NCI-H82 treated with DMSO at 0.1 percent for 48 hours (cell line): ENCODE data around the gene GPR42.
"Not testable (repeated sequence)": the region's sequence is repeated elsewhere in the genome, so short reads cannot be mapped to it uniquely, and the experiment has no call there.

ENCODE experiments used
- DNase-seq: peaks from one replicate; lab custom pipeline; 2025; ENCODE audit not compliant: unreplicated experiment; lab: John Stamatoyannopoulos, UW

The GPR42 gene

GRCh38 chr19:35346193-35347052 lies 24.4 kb upstream of the GPR42 start:
- DNase-seq, result no peak

DNA sequence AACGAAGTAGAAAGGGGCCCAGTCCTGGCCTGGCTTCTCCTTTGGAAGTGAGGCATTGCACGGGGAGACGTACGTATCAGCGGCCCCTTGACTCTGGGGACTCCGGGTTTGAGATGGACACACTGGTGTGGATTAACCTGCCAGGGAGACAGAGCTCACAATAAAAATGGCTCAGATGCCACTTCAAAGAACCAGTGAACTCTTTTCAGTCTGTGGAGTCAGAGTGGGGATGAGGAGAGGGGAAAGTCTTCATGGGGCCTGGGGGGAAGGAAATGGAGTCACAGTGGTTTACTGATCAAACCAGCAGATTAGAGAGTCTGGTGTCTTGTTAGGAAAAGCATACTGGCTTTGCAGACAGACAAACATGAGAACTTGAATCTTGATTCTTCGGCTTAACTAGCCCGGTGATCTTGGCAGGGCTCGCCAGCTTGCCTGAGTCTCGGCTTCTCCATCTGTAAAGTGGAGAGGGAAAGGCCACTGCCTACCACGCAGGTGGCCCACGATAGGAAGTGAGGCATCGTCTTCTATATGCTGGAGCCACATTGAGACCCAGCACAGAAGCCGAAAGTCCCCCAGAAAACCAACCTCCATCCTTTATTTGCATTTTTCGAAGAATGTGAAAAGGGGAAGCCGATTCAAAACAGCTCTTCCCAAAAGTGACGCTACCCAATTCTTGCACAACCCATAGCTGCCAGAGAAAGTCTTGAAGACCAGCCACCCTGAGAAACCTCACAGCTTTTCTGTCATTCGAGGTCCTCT lies 23.5 kb upstream of the GPR42 start, which contains the start of gene FFAR1:
FFAR1 (plus strand) TSS at position 732 of the 759 bp plus-strand sequence. CDS start 3,650 bp downstream, outside the sequence.
- no peak for DNase-seq

DNA sequence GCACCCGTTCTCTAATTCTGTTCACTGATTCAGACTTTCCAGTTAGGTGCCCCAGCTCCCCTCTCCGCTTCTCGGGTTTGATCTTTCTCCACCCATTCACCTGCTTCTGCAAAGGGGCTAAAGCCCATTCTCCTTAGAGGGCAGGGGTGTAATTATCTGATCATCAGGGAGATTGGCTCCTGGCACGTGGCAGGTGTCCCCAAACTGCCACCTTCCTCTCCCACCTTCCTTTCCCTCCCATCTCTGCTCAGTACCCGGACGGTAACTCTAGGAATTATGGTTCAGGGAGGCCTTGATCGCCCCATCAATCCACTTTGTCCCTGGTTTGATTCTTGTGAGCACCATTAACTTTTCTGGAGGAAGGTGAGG lies 23.0 kb upstream of the GPR42 start:
- no peak for DNase-seq

DNA sequence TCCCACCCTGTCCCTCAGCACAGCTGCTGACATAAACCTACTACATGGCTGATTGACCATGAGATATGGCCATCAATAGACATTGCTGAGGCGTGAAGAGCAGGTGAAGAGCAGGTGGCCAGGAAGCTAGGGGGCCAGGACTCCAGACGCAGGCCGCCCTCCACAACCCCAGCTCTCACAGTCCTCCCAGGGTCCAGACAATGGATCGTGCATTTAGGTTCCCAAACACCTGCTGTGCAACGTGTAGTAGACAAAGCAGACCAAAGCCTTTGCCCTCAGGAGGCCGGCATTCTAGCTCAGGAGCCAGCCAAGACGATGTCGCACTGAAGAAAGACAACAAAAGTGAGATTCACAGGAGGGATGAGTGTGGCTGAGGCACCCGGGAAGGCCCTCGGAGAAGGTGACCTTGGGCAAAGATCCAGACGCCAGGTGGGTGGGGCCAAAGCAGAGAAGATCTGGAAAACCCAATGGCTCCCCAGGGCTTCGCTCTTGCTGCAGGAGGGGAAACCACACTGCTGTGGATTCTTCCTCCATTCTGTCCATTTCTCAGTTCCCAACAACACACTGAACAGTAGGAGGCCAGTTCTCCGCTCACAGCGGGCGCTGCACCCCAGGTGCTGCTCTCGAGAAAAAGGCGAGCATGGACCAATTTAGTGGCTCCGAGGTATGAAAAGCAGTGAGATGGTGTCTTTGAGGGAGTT lies 21.8 kb upstream of the GPR42 start:
- DNase-seq, result no peak

DNA sequence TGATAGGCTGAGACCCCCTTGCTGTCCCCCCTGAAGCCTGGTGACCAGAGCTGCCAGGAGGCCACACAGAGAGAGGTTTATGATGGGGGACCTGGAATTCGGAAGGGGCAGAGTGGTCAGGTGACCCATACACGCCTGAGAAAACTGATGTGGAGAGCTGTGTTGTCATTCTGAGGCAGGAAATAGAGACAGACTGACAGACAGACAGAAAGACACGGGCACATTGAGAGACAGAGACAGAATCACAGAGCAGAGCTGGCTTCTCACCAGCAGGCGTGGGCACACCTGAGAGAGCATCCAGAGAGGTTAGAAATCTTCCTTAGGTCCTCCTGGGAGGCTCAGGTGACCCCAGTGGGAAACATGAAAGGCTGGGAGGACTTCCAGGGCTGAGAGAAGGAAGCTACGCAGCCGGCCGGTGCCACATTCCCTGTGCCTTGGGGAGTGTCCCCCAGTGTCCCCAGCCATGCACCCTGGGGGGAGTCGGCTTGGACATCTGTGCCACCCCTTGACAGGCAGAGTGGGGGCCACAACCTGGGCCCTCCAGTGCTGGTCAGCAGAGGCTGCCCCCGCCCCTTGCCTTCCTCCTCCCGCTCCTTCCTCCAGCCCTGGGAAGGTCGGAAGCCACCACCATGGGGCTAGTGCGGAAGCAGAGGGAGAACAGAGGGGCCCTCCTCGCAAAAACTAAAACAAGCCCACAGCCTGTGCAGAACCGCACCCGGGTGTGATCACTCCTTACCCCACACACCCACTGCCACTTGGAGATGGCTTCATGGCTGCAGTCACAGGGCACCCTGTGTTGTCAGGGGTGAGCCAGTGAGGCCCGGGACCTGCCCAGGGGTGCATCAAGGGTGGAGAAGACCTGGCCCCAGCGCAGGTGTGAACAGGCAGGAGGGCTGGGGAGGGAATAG lies 21.0 kb upstream of the GPR42 start:
- no peak for DNase-seq

DNA sequence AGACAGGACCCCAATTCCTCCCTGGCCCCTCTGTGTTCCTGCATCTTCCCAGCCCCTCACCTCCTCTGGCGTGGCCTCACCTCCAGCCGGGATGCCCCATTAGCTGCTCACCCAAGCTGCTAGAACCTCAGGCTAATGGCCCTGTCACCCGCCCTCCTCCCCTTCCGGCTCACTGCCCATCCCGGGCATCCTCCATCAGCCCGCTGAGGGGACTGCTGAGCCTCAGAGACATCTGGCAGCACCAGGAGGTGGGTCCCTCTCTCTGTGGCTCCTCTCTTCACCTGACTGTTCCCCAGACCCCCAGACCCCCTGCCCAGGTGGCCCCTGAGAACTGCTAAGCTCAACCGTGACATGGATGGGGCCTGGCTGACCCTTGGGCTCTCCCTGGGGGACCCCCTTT lies 20.3 kb upstream of the GPR42 start:
- no peak for DNase-seq

- DNase-seq, result no peak
These were observed 19.3 kb upstream of the GPR42 start for GRCh38 chr19:35351411-35352176.

DNA sequence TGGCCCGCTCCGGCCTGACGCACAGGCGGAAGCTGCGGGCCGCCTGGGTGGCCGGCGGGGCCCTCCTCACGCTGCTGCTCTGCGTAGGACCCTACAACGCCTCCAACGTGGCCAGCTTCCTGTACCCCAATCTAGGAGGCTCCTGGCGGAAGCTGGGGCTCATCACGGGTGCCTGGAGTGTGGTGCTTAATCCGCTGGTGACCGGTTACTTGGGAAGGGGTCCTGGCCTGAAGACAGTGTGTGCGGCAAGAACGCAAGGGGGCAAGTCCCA lies 18.8 kb upstream of the GPR42 start:
- no peak for DNase-seq

- DNase-seq, result peak; percentile 35
These were observed 18.2 kb upstream of the GPR42 start for GRCh38 chr19:35352448-35353304.

DNA sequence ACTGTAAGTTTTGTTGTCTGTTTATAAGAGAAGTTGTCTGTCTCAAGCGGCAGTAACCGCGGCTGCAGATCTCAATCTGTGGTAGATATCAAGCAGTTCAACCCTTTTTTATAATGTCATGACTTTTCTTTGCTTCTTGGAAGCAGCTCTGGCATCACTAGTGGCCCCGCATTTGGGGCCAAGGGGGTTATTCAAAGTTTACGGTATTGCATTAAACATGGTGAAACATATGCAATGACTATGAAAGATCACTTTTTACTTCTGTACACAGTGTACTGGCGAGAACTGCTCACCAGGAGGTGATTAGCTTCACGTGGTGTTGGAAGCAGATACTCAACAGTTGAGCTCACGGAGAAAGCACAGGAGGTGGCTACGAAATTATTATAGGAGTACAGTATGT lies 17.2 kb upstream of the GPR42 start:
- no peak for DNase-seq

- DNase-seq, result no peak
These were observed 16.0 kb upstream of the GPR42 start for GRCh38 chr19:35354898-35355297.

- DNase-seq, result no peak
These were observed 14.9 kb upstream of the GPR42 start for GRCh38 chr19:35355791-35356460.

DNA sequence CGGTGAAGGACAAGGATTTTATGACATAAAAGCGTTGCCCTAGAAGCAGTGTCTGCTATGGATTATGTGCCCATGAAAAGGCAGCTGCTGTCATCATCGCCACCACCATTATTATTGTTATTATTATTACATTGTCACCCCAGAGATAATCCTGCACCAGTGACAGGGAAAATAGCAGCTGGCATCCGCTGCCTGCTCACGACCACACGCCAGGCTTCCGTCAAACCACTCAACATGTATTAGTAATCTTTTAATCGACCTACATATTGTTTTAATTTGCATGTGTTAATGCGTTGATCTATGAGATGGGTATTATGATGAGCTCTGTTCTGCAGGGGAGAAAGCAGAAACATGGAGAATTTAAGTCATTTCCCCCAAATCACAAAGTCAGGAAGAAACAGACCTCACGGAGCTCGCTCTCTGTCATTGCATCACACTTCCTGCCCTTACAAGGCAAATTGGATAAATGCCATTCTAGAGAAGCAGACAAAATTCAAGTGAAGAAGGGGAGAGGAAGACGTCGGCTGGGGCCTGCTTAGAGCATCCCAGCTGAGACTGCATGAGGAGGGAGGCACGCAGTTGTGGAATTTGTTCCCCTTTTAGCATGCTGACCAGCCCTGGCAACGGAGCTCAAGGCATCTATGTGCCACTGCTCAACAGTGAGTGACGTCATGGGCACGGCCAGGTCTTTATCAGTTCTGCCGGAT lies 12.8 kb upstream of the GPR42 start, which contains the start of gene FFAR3:
FFAR3 (plus strand) TSS at position 594 of the 707 bp plus-strand sequence. CDS start 431 bp downstream, outside the sequence.
- no peak for DNase-seq

DNA sequence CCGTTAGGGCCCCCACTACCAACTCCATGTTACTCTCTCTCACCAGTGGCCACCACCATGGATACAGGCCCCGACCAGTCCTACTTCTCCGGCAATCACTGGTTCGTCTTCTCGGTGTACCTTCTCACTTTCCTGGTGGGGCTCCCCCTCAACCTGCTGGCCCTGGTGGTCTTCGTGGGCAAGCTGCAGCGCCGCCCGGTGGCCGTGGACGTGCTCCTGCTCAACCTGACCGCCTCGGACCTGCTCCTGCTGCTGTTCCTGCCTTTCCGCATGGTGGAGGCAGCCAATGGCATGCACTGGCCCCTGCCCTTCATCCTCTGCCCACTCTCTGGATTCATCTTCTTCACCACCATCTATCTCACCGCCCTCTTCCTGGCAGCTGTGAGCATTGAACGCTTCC lies 12.0 kb upstream of the GPR42 start:
- not testable (repeated sequence) for DNase-seq

DNA sequence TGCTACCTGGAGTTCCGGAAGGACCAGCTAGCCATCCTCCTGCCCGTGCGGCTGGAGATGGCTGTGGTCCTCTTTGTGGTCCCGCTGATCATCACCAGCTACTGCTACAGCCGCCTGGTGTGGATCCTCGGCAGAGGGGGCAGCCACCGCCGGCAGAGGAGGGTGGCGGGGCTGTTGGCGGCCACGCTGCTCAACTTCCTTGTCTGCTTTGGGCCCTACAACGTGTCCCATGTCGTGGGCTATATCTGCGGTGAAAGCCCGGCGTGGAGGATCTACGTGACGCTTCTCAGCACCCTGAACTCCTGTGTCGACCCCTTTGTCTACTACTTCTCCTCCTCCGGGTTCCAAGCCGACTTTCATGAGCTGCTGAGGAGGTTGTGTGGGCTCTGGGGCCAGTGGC lies 11.5 kb upstream of the GPR42 start:
- DNase-seq, result not testable (repeated sequence)

DNA sequence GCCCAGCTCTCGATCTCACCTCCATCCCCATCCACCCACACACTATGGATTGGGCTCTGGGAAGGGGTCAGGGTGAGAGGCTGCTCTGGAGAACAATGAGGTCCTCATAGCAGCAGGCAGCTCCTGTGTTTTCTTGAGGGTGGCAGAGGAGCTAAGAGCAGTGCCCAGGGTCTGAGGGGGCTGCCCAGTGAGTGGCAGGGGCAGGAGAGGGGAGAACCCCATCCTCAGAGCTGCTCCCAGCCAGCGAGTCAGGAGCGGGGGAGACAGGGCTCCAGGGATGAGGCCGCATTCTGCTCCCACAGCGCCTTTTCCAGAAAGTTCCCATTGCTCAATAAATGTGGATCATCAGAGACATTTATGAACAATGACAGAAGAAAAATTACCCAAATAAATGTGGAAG lies 10.8 kb upstream of the GPR42 start:
- not testable (repeated sequence) for DNase-seq

- no peak for DNase-seq
These were observed 9.9 kb upstream of the GPR42 start for GRCh38 chr19:35360880-35361420.
